HG03354 (cell line): Measurements from ENCODE around the gene KLHL21.
"Not testable (repeated sequence)": the region's sequence is repeated elsewhere in the genome, so short reads cannot be mapped to it uniquely, and the experiment has no call there.

Experiments used
- ATAC-seq: cut with Tn5 transposase; IDR thresholded peaks from one replicate; pipeline ENCODE4 v1.9.1; 2021; ENCODE audit warnings: mild to moderate bottlenecking; ENCODE audit not compliant: unreplicated experiment, poor library complexity, severe bottlenecking

The KLHL21 gene

GRCh38 chr1:6602669-6603237 lies at the start of gene KLHL21:
Gene KLHL21, minus strand, starts transcription at chr1:6602869. Its CDS starts 52 bp downstream, at chr1:6602817.
- peak; percentile 55 for ATAC-seq

- ATAC-seq: no peak
These were observed 49.2 kb upstream of the KLHL21 start for GRCh38 chr1:6651909-6652308.

GRCh38 chr1:6648556-6648955 lies 45.9 kb upstream of the KLHL21 start:
- ATAC-seq: no peak

- no peak for ATAC-seq
These were observed 44.0 kb upstream of the KLHL21 start for GRCh38 chr1:6646499-6647148.

- ATAC-seq: no peak
These were observed 42.3 kb upstream of the KLHL21 start for GRCh38 chr1:6645018-6645417.

GRCh38 chr1:6640867-6641266 lies 38.2 kb upstream of the KLHL21 start:
- ATAC-seq: not testable (repeated sequence)

- ATAC-seq: no peak
These were observed 35.6 kb upstream of the KLHL21 start for GRCh38 chr1:6638226-6638625.

- ATAC-seq: no peak
These were observed 35.1 kb upstream of the KLHL21 start for GRCh38 chr1:6637770-6638169.

GRCh38 chr1:6636778-6637177 lies 34.1 kb upstream of the KLHL21 start:
- not testable (repeated sequence) for ATAC-seq

- ATAC-seq: no peak
These were observed 33.5 kb upstream of the KLHL21 start for GRCh38 chr1:6635910-6636760.

- ATAC-seq: no peak
These were observed 32.7 kb upstream of the KLHL21 start for GRCh38 chr1:6635161-6635909.

GRCh38 chr1:6634371-6635052 lies 31.8 kb upstream of the KLHL21 start:
- no peak for ATAC-seq

- no peak for ATAC-seq
These were observed 30.2 kb upstream of the KLHL21 start for GRCh38 chr1:6632588-6633514.

- no peak for ATAC-seq
These were observed 28.4 kb upstream of the KLHL21 start for GRCh38 chr1:6631058-6631457.

- ATAC-seq: no peak
These were observed 27.4 kb upstream of the KLHL21 start for GRCh38 chr1:6630027-6630426.

- ATAC-seq: no peak
These were observed 26.4 kb upstream of the KLHL21 start for GRCh38 chr1:6628971-6629479.

- ATAC-seq: no peak
These were observed 25.3 kb upstream of the KLHL21 start for GRCh38 chr1:6627841-6628545.

- no peak for ATAC-seq
These were observed 24.4 kb upstream of the KLHL21 start for GRCh38 chr1:6627031-6627430.
